CD4-positive, CD25-positive, alpha-beta regulatory T cell (primary cell): ENCODE data around the gene DCST2. TPM values are rescaled to one million over a fixed set of nuclear protein-coding genes. Genes with fewer than 3 reads are reported as not detected.

Experiments
- ATAC-seq, 2 donors: fragments of 150-1000 bp; cut with Tn5 transposase; one replicate each; pipeline ENCODE4 v1.10.0; 2021; ENCODE audit warnings: low read depth in 2 of 2, moderate number of reproducible peaks in 2 of 2, moderate library complexity in 1 of 2
- DNase-seq, 3 donors: peaks; one replicate each; pipeline versions ENCODE4 v3.0.0 to v3.0.0-alpha.2; 2012 to 2022; ENCODE audit warnings: mixed read lengths in 1 of 3
- H3K27ac ChIP-seq: one replicate; pipeline ENCODE4 v1.7.0; 2013; ENCODE audit warnings: mild to moderate bottlenecking, low read length; ENCODE audit not compliant: insufficient read depth, poor library complexity, severe bottlenecking
- H3K27me3 ChIP-seq: one replicate; pipeline ENCODE4 v1.7.0; 2013; ENCODE audit warnings: low read length; ENCODE audit not compliant: control insufficient read depth, insufficient read depth
- H3K36me3 ChIP-seq: one replicate; pipeline ENCODE4 v1.7.0; 2013; ENCODE audit warnings: mild to moderate bottlenecking, low read length, moderate library complexity; ENCODE audit not compliant: control insufficient read depth, insufficient read depth
- H3K4me1 ChIP-seq: 2 replicates; pipeline ENCODE4 v1.7.0; 2013; ENCODE audit warnings: mild to moderate bottlenecking, low read length; ENCODE audit not compliant: insufficient read depth, control insufficient read depth, poor library complexity, severe bottlenecking
- H3K4me3 ChIP-seq: one replicate; pipeline ENCODE4 v1.7.0; 2013; ENCODE audit warnings: low read depth, mild to moderate bottlenecking, low read length, moderate library complexity
- H3K9me3 ChIP-seq, 2 experiments: 1 replicate in 1 of 2; 2 replicates in 1 of 2; pipeline ENCODE4 v1.7.0; 2013; ENCODE audit warnings: low read length in 2 of 2, mild to moderate bottlenecking in 1 of 2, moderate library complexity in 1 of 2; ENCODE audit not compliant: control insufficient read depth in 2 of 2
- H3K27ac Mint-ChIP-seq, 3 donors: one replicate each; pipeline ENCODE4 v1.8.0; 2020 to 2022; ENCODE audit warnings: mild to moderate bottlenecking in 3 of 3, mixed read lengths in 3 of 3, moderate library complexity in 2 of 3
- H3K27me3 Mint-ChIP-seq: one replicate; pipeline ENCODE4 v1.8.0; 2022; ENCODE audit warnings: mild to moderate bottlenecking, mixed read lengths
- H3K36me3 Mint-ChIP-seq: one replicate; pipeline ENCODE4 v1.8.0; 2020; ENCODE audit warnings: mixed read lengths
- H3K4me1 Mint-ChIP-seq, 4 donors: one replicate each; pipeline ENCODE4 v1.8.0; 2020 to 2022; ENCODE audit warnings: mixed read lengths in 4 of 4, mild to moderate bottlenecking in 1 of 4
- H3K4me3 Mint-ChIP-seq, 4 donors: one replicate each; pipeline ENCODE4 v1.8.0; 2020 to 2022; ENCODE audit warnings: mild to moderate bottlenecking in 4 of 4, mixed read lengths in 4 of 4, moderate library complexity in 3 of 4
- H3K9me3 Mint-ChIP-seq, 7 donors: one replicate each; pipeline ENCODE4 v1.8.0; 2020 to 2022; ENCODE audit warnings: mixed read lengths in 7 of 7, mild to moderate bottlenecking in 3 of 7, moderate library complexity in 2 of 7
- polyA plus RNA-seq, 4 donors: library from polyadenylated mRNA; unstranded; fragments of 300-500 nt; fragmentation: Illumina TruSeq; gene quantifications; one replicate each; pipeline ENCODE4 v1.2.3, GENCODE V29; 2021
- total RNA-seq: library from RNA; stranded (reverse); gene quantifications from one replicate; pipeline ENCODE4 v1.2.3, GENCODE V29; 2022

DCST2 gene
- total and polyA plus RNA-seq, 5 donors from 2014 or later: 1.4 TPM; not detected in 4

DNA sequence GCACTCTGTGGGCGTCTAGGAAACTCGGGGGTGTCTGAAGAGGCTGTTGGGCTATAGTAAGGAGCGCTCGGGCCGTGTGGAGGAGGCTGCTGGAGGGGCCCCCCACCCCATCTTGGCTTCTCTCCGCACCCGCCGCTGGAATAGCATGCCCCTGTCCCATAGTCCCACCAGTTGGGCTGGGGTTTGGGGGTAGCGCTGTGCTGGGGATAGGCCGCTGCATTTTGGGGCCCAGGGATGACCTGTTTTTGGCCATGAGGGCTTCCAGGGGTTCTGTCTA, 45.6 kb upstream of the DCST2 start:
- Histone ChIP-seq H3K27me3 (peaks cover 18% of the 10 kb centered on the region), H3K27ac (no peak overlapping the region), H3K4me3 (no peak overlapping the region), H3K36me3 (no peaks in the 10 kb centered on the region), H3K4me1 (peaks cover 49% of the 10 kb centered on the region), H3K9me3 (no peaks in the 10 kb centered on the region)
- no peaks in the 10 kb centered on the region for H3K36me3 Mint-ChIP-seq
- H3K9me3 Mint-ChIP-seq: peaks cover 0 to 4% (median 0%) of the 10 kb centered on the region in 7 donors
- H3K4me1 Mint-ChIP-seq: peaks cover 0 to 48% (median 23%) of the 10 kb centered on the region in 4 donors
- no peak for ATAC-seq
- peaks cover 56% of the 10 kb centered on the region for H3K27me3 Mint-ChIP-seq
- DNase-seq: no peak
- peak overlapping the region; percentile 30 to 84 (median 64) for H3K27ac Mint-ChIP-seq
- peak overlapping the region; percentile 63 to 88 (median 79) for H3K4me3 Mint-ChIP-seq

DNA sequence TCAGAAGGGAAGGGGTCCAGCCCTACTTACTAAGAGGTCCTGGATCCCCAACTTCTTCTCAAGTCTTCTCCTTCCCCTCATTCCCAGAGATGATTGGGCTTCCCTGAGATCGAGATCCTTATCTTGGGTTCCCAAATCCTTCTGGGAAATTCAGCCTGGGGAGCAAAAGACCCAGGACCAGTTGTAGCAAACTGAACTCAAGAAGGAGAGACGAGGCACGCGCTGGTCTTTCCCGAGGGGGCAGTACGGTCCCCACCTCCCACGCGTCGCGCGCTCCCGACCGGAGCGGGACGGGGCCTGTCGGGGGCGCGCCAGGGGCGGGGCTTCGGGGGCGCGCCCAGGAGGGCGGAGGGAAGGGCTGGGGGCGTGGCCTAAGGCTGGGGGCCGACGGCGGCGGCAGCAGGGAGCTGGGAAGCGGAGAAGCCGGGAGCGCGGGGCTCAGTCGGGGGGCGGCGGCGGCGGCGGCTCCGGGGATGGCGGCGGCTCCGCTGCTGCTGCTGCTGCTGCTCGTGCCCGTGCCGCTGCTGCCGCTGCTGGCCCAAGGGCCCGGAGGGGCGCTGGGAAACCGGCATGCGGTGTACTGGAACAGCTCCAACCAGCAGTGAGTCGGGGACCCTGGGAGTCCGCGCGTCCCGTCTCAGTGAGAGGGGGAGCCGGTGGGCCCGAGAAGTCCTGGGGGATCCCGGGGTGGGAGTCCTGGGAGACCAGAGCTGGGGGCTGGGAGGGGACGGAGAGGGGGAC, 45.1 kb upstream of the DCST2 start, which contains the start of gene EFNA3:
Gene EFNA3, plus strand, starts transcription at position 369 of the 741 bp plus-strand sequence. Its CDS starts 105 bp downstream, at position 474.
- peaks cover 51% of the 10 kb centered on the region for H3K4me1 ChIP-seq
- peaks cover 0 to 47% (median 20%) of the 10 kb centered on the region in 4 donors for H3K4me1 Mint-ChIP-seq
- H3K4me3 ChIP-seq: no peak within 1 kb of the TSS
- peak within 1 kb of the TSS; percentile 30 to 84 (median 64) for H3K27ac Mint-ChIP-seq
- ATAC-seq (peak in 1 of 2 donors; percentile 22), DNase-seq (peak; percentile 38 to 49 (median 40))
- H3K4me3 Mint-ChIP-seq: peak within 1 kb of the TSS; percentile 63 to 88 (median 79)
- H3K36me3 Mint-ChIP-seq: no peaks in the 10 kb centered on the region
- no peak within 1 kb of the TSS for H3K27ac ChIP-seq
- peaks cover 13% of the 10 kb centered on the region for H3K27me3 ChIP-seq
- H3K9me3 Mint-ChIP-seq: peaks cover 0 to 4% (median 0%) of the 10 kb centered on the region in 7 donors
- peaks cover 51% of the 10 kb centered on the region for H3K27me3 Mint-ChIP-seq
- no peaks in the 10 kb centered on the region for H3K9me3 ChIP-seq
- no peaks in the 10 kb centered on the region for H3K36me3 ChIP-seq

GRCh38 chr1:155077758-155078445, 44.3 kb upstream of the DCST2 start:
- Histone ChIP-seq H3K27me3 (peaks cover 6% of the 10 kb centered on the region), H3K27ac (no peak overlapping the region), H3K36me3 (no peaks in the 10 kb centered on the region), H3K4me1 (peaks cover 50% of the 10 kb centered on the region), H3K4me3 (no peak overlapping the region), H3K9me3 (no peaks in the 10 kb centered on the region)
- Mint-ChIP-seq H3K27ac (no peak overlapping the region), H3K36me3 (no peaks in the 10 kb centered on the region), H3K4me1 (peaks cover 0 to 48% (median 21%) of the 10 kb centered on the region in 4 donors), H3K4me3 (peak overlapping the region; percentile 4 to 65 (median 55)), H3K9me3 (peaks cover 0 to 4% (median 0%) of the 10 kb centered on the region in 7 donors), H3K27me3 (peaks cover 47% of the 10 kb centered on the region)
- no peak for DNase-seq
- no peak for ATAC-seq

DNA sequence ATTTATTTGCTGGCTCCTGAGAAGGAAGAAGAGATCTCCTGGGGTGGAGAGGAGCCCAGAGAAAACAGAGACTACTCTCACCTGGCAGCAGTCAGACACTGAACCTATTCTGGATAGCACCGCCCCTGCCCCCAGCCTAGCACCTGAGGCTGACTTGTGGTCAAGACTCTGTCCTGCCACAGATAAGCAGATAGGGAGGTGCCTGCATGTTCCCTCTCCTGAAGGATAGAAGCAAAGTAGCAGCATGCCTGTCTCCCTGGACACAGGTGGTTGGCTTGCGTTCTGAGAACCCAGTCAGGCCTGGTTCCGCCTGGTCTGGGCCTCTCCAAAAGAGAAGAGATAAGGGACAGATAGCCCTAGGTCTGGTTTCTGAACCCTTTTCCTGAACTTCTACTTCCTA, 43.8 kb upstream of the DCST2 start:
- peaks cover 6% of the 10 kb centered on the region for H3K27me3 ChIP-seq
- Mint-ChIP-seq H3K27ac (no peak overlapping the region), H3K36me3 (no peaks in the 10 kb centered on the region), H3K27me3 (peaks cover 41% of the 10 kb centered on the region), H3K9me3 (peaks cover 0 to 4% (median 0%) of the 10 kb centered on the region in 7 donors), H3K4me1 (peaks cover 0 to 45% (median 18%) of the 10 kb centered on the region in 4 donors), H3K4me3 (peak overlapping the region; percentile 4 to 68 (median 60))
- no peak overlapping the region for H3K4me3 ChIP-seq
- ATAC-seq (no peak), DNase-seq (no peak)
- no peaks in the 10 kb centered on the region for H3K36me3 ChIP-seq
- H3K9me3 ChIP-seq: no peaks in the 10 kb centered on the region
- no peak overlapping the region for H3K27ac ChIP-seq
- H3K4me1 ChIP-seq: peaks cover 44% of the 10 kb centered on the region

DNA sequence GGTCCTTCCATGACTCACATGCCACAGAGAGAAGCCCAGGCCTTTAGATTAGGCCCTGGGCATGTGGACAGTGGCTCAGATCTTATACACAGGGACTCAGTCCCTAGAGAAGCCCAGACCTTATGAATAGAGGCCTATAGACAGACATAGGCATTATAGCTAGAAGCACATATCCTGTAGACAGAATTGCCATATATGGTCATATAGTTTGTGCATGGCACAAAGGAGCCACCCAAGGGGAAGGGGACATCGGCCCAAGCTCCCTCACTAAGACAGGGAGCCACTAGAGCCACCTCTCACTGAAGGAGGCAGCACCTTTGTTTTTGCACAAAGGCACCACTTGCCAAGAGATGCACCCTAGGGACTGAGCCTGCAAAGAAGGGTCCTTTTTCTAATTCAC, 42.8 kb upstream of the DCST2 start:
- no peak for DNase-seq
- Mint-ChIP-seq H3K36me3 (no peaks in the 10 kb centered on the region), H3K27ac (no peak overlapping the region), H3K27me3 (peaks cover 40% of the 10 kb centered on the region), H3K9me3 (peaks cover 0 to 2% (median 0%) of the 10 kb centered on the region in 7 donors), H3K4me3 (peak overlapping the region in 2 of 4 donors; percentile 56 to 68), H3K4me1 (peaks cover 0 to 47% (median 18%) of the 10 kb centered on the region in 4 donors)
- Histone ChIP-seq H3K27me3 (peaks cover 4% of the 10 kb centered on the region), H3K27ac (no peak overlapping the region), H3K9me3 (no peaks in the 10 kb centered on the region), H3K4me1 (peaks cover 36% of the 10 kb centered on the region), H3K36me3 (no peaks in the 10 kb centered on the region), H3K4me3 (no peak overlapping the region)
- no peak for ATAC-seq

- Histone ChIP-seq H3K36me3 (no peaks in the 10 kb centered on the region), H3K4me1 (peaks cover 36% of the 10 kb centered on the region), H3K27ac (no peak overlapping the region), H3K9me3 (no peaks in the 10 kb centered on the region), H3K4me3 (no peak overlapping the region), H3K27me3 (no peaks in the 10 kb centered on the region)
- no peaks in the 10 kb centered on the region for H3K36me3 Mint-ChIP-seq
- peaks cover 0 to 2% (median 0%) of the 10 kb centered on the region in 7 donors for H3K9me3 Mint-ChIP-seq
- DNase-seq (no peak), ATAC-seq (no peak)
- H3K27ac Mint-ChIP-seq: peak overlapping the region in 1 of 3 donors; percentile 76
- H3K4me3 Mint-ChIP-seq: peak overlapping the region in 1 of 4 donors; percentile 28
- peaks cover 35% of the 10 kb centered on the region for H3K27me3 Mint-ChIP-seq
- peaks cover 0 to 45% (median 14%) of the 10 kb centered on the region in 4 donors for H3K4me1 Mint-ChIP-seq
Measured at GRCh38 chr1:155075535-155075934, 42.0 kb upstream of the DCST2 start.

DNA sequence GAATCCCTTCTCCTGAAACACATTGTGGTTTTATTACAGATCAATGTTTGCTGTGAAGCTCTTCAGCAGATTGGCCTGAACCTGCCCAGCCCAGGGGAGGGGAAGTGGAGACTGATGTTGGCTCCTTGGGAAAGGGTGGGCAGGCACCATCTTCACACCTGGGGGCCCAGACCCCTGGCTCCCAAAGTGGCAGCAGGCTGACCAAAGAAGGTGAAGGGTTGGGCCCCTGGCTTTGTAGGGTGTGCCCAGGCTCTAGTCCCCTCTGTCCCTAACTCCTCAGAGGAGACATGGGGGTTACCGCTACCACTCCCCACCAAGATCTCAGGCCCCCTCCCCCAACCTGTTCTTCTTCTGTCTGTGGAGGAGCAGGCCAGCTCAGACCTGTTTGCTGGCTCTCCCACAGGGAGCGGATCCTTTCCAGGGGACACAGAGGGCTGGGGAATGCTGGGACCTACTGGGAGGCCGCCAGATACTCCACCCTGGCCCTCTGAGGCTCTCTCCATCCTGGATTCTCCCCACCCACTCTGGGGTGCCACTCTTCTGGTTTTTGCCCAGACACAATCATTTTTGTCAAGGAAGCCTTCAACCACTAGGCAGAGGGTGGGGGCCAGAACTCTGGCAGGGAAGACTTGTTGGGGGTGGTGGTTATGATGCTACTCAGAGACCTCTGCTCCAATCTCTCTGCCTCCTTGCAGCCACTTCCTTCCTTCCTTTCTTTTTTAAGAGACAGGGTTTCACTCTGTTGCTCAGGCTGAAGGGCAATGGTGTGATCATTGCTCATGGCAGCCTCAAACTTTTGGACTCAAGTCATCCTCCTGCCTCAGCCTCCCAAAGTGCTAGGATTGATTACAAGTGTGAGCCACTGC, 40.0 kb upstream of the DCST2 start:
- ATAC-seq: no peak

More for the DNA sequence above, 40.0 kb upstream of the DCST2 start:
- Mint-ChIP-seq H3K4me3 (no peak overlapping the region), H3K27me3 (peaks cover 28% of the 10 kb centered on the region), H3K4me1 (peaks cover 0 to 43% (median 9%) of the 10 kb centered on the region in 4 donors), H3K36me3 (peaks cover 4% of the 10 kb centered on the region), H3K9me3 (peaks cover 0 to 2% (median 0%) of the 10 kb centered on the region in 7 donors), H3K27ac (no peak overlapping the region)
- Histone ChIP-seq H3K4me3 (no peak overlapping the region), H3K4me1 (peaks cover 24% of the 10 kb centered on the region), H3K9me3 (no peaks in the 10 kb centered on the region), H3K27ac (no peak overlapping the region), H3K36me3 (peaks cover 6% of the 10 kb centered on the region), H3K27me3 (no peaks in the 10 kb centered on the region)
- peak in 1 of 3 donors; percentile 58 for DNase-seq
